ES-I3 (cell line): Measurements from ENCODE around the gene FRMD6.
"Not testable (repeated sequence)": the region's sequence is repeated elsewhere in the genome, so short reads cannot be mapped to it uniquely, and the experiment has no call there.

Experiments
- H3K36me3 ChIP-seq: 2 replicates; pipeline ENCODE4 v1.6.1; 2013; ENCODE audit warnings: mild to moderate bottlenecking, low read length, control low read depth, moderate library complexity; ENCODE audit not compliant: insufficient read depth
- H3K4me1 ChIP-seq: 2 replicates; pipeline ENCODE4 v1.6.1; 2013; ENCODE audit warnings: mild to moderate bottlenecking, control low read depth, low read length; ENCODE audit not compliant: insufficient read depth
- H3K9ac ChIP-seq: 2 replicates; pipeline ENCODE4 v1.6.1; 2013; ENCODE audit warnings: low read depth, mild to moderate bottlenecking, low read length, moderate library complexity
- H3K9me3 ChIP-seq: 2 replicates; pipeline ENCODE4 v1.6.1; 2013; ENCODE audit warnings: mild to moderate bottlenecking, low read length, moderate library complexity; ENCODE audit not compliant: control insufficient read depth, insufficient read depth

The FRMD6 gene

GRCh38 chr14:51730684-51731083, 79.0 kb downstream of the FRMD6 start:
- Histone ChIP-seq H3K9me3 (no peaks in the 10 kb centered on the region), H3K4me1 (0 out of 2 replicates have a peak, but pooled peaks cover 5% of the 10 kb centered on the region), H3K36me3 (peaks cover 10% of the 10 kb centered on the region; the same call in 1 of the 2 replicates), H3K9ac (no peak overlapping the region)

GRCh38 chr14:51732494-51733112, 80.9 kb downstream of the FRMD6 start:
- Histone ChIP-seq H3K4me1 (no peaks in the 10 kb centered on the region), H3K9ac (no peak overlapping the region), H3K36me3 (peaks cover 7% of the 10 kb centered on the region; the same call in 1 of the 2 replicates), H3K9me3 (no peaks in the 10 kb centered on the region)

GRCh38 chr14:51733147-51733546, 81.4 kb downstream of the FRMD6 start:
- peaks cover 2% of the 10 kb centered on the region; the same call in 1 of the 2 replicates for H3K36me3 ChIP-seq
- H3K9ac ChIP-seq = no peak overlapping the region
- H3K4me1 ChIP-seq = no peaks in the 10 kb centered on the region
- H3K9me3 ChIP-seq = no peaks in the 10 kb centered on the region

- Histone ChIP-seq H3K36me3 (no peaks in the 10 kb centered on the region), H3K9ac (no peak overlapping the region), H3K9me3 (no peaks in the 10 kb centered on the region), H3K4me1 (no peaks in the 10 kb centered on the region)
Measured at GRCh38 chr14:51735851-51736250, 84.1 kb downstream of the FRMD6 start.

- Histone ChIP-seq H3K9ac (no peak overlapping the region), H3K9me3 (no peaks in the 10 kb centered on the region), H3K4me1 (no peaks in the 10 kb centered on the region), H3K36me3 (no peaks in the 10 kb centered on the region)
Measured at GRCh38 chr14:51738754-51739153, 87.0 kb downstream of the FRMD6 start.

- no peaks in the 10 kb centered on the region for H3K36me3 ChIP-seq
Measured at GRCh38 chr14:51743588-51744000, 91.9 kb downstream of the FRMD6 start.

GRCh38 chr14:51744372-51745130, 92.8 kb downstream of the FRMD6 start:
- Histone ChIP-seq H3K36me3 (no peaks in the 10 kb centered on the region), H3K9ac (no peak overlapping the region), H3K9me3 (no peaks in the 10 kb centered on the region), H3K4me1 (no peaks in the 10 kb centered on the region)

More at GRCh38 chr14:51743588-51744000, 91.9 kb downstream of the FRMD6 start:
- Histone ChIP-seq H3K9ac (no peak overlapping the region), H3K9me3 (no peaks in the 10 kb centered on the region), H3K4me1 (no peaks in the 10 kb centered on the region)

GRCh38 chr14:51746823-51747222, 95.1 kb downstream of the FRMD6 start:
- not testable (repeated sequence) for H3K36me3 ChIP-seq, H3K4me1 ChIP-seq, H3K9ac ChIP-seq, H3K9me3 ChIP-seq

- no peaks in the 10 kb centered on the region for H3K9me3 ChIP-seq
- H3K4me1 ChIP-seq = no peaks in the 10 kb centered on the region
- no peak overlapping the region for H3K9ac ChIP-seq
- no peaks in the 10 kb centered on the region for H3K36me3 ChIP-seq
Measured at GRCh38 chr14:51750542-51750941, 98.8 kb downstream of the FRMD6 start.

- H3K9me3 ChIP-seq, H3K9ac ChIP-seq, H3K36me3 ChIP-seq, H3K4me1 ChIP-seq: not testable (repeated sequence)
Measured at GRCh38 chr14:51751611-51752345, 100.1 kb downstream of the FRMD6 start.

GRCh38 chr14:51757756-51758155, 106.0 kb downstream of the FRMD6 start:
- H3K9me3 ChIP-seq = not testable (repeated sequence)

GRCh38 chr14:51759950-51760349, 108.2 kb downstream of the FRMD6 start:
- no peaks in the 10 kb centered on the region for H3K4me1 ChIP-seq

More at GRCh38 chr14:51757756-51758155, 106.0 kb downstream of the FRMD6 start:
- not testable (repeated sequence) for H3K36me3 ChIP-seq, H3K4me1 ChIP-seq, H3K9ac ChIP-seq

GRCh38 chr14:51765726-51766125, 114.0 kb downstream of the FRMD6 start:
- H3K36me3 ChIP-seq, H3K9me3 ChIP-seq, H3K9ac ChIP-seq, H3K4me1 ChIP-seq: not testable (repeated sequence)

More at GRCh38 chr14:51759950-51760349, 108.2 kb downstream of the FRMD6 start:
- H3K9ac ChIP-seq = no peak overlapping the region
- H3K9me3 ChIP-seq = no peaks in the 10 kb centered on the region
- no peaks in the 10 kb centered on the region for H3K36me3 ChIP-seq

GRCh38 chr14:51766586-51766985, 114.9 kb downstream of the FRMD6 start:
- H3K9me3 ChIP-seq, H3K36me3 ChIP-seq, H3K4me1 ChIP-seq, H3K9ac ChIP-seq: not testable (repeated sequence)
